Measurements from ENCODE around the gene ACTL8.

The ACTL8 gene

DNA sequence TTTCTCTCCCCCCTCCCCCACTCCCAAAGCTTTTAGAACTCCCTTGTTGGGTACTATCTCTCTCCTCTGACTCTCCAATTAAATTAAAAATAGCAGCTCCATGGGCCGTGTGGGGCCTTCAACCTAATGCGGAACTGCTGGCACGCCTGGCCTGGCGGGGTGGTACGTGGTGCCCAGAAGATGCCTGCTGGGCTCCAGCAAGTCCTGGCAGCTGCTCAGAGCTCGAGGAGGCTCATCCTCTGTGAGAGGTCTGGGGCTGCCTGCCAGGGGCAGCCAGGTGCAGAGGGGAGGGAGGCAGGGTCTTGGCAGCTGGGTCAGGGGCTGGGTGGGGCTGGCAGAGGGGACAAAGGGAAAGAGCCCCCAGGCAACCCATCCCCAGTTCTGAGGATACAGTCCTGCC lies 74.4 kb downstream of the ACTL8 start:
- Histone ChIP-seq H3K27me3 (ENCODE audit: insufficient read depth, insufficient read length) (no peaks in the 10 kb centered on the region), H3K9ac (ENCODE audit: insufficient read length, low read depth) (no peak overlapping the region), H3K4me3 (ENCODE audit: insufficient read length, low read depth) (no peak overlapping the region), H3K4me1 (ENCODE audit: insufficient read depth, insufficient read length) (no peaks in the 10 kb centered on the region), H3K9me3 (ENCODE audit: insufficient read depth, low read length) (no peaks in the 10 kb centered on the region; the same call in 1 of the 2 replicates), H3K36me3 (ENCODE audit: insufficient read depth, insufficient read length, low read length) (no peaks in the 10 kb centered on the region)
- TF ChIP-seq SUZ12 (IDR thresholded peaks at IDR 0.05; ENCODE audit: extremely low read depth, insufficient read depth, insufficient read length), result no peak
- no peak for DNase-seq (ENCODE audit: low read depth, low spot score)

DNA sequence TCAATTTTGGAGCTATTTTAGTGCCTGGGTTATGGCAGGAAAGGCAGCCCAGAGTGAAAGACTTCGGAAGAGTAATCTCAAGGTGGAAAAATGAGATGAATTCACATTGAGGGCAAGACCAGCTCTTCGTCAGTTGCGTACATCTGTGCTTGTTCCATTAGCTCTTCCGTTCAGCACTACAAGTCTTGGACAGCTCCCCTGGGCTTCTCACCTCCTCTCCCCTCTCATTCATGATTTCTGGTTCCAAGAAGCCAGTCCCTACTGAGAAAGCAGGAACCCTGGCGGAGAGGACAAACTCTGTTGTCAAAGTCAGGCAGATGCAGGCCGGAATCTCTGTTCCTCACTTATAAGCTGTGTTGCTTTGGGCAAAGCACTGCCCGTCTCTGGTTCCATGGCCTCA lies 76.5 kb downstream of the ACTL8 start:
- H3K36me3 ChIP-seq (ENCODE audit: insufficient read depth, insufficient read length, low read length), result no peaks in the 10 kb centered on the region
- H3K9ac ChIP-seq (ENCODE audit: insufficient read length, low read depth), result no peak overlapping the region
- no peaks in the 10 kb centered on the region for H3K27me3 ChIP-seq (ENCODE audit: insufficient read depth, insufficient read length)
- no peaks in the 10 kb centered on the region for H3K4me1 ChIP-seq (ENCODE audit: insufficient read depth, insufficient read length)
- TF ChIP-seq ZNF274 (IDR thresholded peaks at IDR 0.05; ENCODE audit: low read depth, low read length) (no peak), SUZ12 (IDR thresholded peaks at IDR 0.05; ENCODE audit: extremely low read depth, insufficient read depth, insufficient read length) (no peak)
- peak; percentile 38 for DNase-seq (ENCODE audit: low read depth, low spot score)
- H3K9me3 ChIP-seq (ENCODE audit: insufficient read depth, low read length), result no peaks in the 10 kb centered on the region; the same call in 1 of the 2 replicates
- H3K4me3 ChIP-seq (ENCODE audit: insufficient read length, low read depth), result no peak overlapping the region

DNA sequence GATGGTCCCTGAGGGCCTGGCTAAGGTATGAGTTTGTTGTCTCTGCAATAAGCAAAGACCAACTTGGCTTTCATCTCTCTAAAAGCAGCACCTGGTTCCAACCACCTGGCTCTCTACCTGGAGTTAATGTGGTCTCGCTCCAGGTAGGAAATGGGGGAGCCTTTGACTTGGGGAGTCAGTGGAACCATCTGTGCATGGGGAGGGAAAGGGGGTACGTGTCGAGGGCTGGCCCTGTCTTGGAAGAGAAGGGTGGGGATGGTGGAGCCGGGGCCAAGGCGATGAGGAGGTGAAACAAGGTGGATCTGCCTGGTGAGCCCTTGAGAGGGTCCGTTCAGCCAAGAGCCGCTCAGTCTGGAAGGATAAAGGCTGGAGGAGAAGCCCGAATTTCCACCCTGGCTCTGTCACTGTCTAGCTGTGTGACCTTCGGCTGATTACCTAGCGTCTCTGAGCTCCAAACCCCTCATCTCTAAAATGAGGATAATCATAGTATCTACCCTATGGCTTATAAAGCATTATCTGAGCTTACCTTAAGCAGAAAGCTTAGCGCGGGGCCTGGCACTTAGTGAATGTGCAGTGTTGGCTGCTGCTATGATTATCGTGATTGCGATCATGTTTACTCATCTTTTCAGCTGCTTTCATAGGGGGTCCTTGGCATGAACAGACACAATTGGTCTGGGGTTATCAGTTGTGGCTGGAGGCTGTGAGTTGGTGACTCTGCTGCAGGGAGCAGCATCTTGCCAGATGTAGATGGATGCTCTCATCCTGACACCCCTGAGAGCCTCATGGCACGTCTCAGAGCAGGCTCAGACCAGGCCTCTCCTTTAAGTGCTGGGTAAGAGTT lies 78.7 kb downstream of the ACTL8 start:
- no peaks in the 10 kb centered on the region for H3K27me3 ChIP-seq (ENCODE audit: insufficient read depth, insufficient read length)
- DNase-seq (ENCODE audit: low read depth, low spot score), result no peak
- H3K9me3 ChIP-seq (ENCODE audit: insufficient read depth, low read length), result no peaks in the 10 kb centered on the region
- H3K4me3 ChIP-seq (ENCODE audit: insufficient read length, low read depth), result no peak overlapping the region
- H3K36me3 ChIP-seq (ENCODE audit: insufficient read depth, insufficient read length, low read length), result no peaks in the 10 kb centered on the region
- no peak overlapping the region for H3K9ac ChIP-seq (ENCODE audit: insufficient read length, low read depth)
- TF ChIP-seq SUZ12 (IDR thresholded peaks at IDR 0.05; ENCODE audit: extremely low read depth, insufficient read depth, insufficient read length) (no peak), YY1 (IDR thresholded peaks at IDR 0.05; ENCODE audit: insufficient read depth, insufficient read length) (no peak), ZNF274 (IDR thresholded peaks at IDR 0.05; ENCODE audit: low read depth, low read length) (no peak)
- no peaks in the 10 kb centered on the region for H3K4me1 ChIP-seq (ENCODE audit: insufficient read depth, insufficient read length)

DNA sequence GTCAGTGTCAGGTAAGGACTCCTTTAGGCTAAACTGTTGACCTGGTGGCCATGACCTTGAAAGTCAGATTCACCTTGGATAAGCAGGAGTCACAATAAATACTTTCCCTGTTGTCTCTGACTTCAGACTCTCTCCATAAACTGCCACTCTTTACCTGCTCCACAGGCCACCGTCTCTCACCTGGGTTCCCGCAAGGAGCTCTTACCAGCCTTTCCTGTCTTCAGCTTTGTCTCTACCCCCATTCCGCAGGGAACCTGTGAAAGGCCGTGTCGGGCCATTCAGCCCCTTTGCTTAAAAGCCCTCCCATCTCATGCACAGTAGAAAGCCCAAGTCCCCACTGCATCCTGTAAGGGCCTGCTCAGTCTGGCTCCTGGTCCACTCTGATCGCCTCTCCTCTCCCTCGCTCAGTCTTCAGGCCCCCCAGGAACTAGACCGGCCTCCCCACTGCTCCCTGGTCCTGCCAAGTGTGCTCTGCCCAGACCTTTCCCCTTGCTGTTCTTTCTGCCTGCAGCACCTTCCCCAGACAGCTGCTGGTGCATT lies 79.5 kb downstream of the ACTL8 start:
- H3K36me3 ChIP-seq (ENCODE audit: insufficient read depth, insufficient read length, low read length), result no peaks in the 10 kb centered on the region
- H3K9me3 ChIP-seq (ENCODE audit: insufficient read depth, low read length), result no peaks in the 10 kb centered on the region
- TF ChIP-seq YY1 (IDR thresholded peaks at IDR 0.05; ENCODE audit: insufficient read depth, insufficient read length) (no peak), SUZ12 (IDR thresholded peaks at IDR 0.05; ENCODE audit: extremely low read depth, insufficient read depth, insufficient read length) (no peak), ZNF274 (IDR thresholded peaks at IDR 0.05; ENCODE audit: low read depth, low read length) (no peak)
- no peak overlapping the region for H3K4me3 ChIP-seq (ENCODE audit: insufficient read length, low read depth)
- DNase-seq (ENCODE audit: low read depth, low spot score), result no peak
- H3K27me3 ChIP-seq (ENCODE audit: insufficient read depth, insufficient read length), result no peaks in the 10 kb centered on the region
- no peak overlapping the region for H3K9ac ChIP-seq (ENCODE audit: insufficient read length, low read depth)
- H3K4me1 ChIP-seq (ENCODE audit: insufficient read depth, insufficient read length), result no peaks in the 10 kb centered on the region

DNA sequence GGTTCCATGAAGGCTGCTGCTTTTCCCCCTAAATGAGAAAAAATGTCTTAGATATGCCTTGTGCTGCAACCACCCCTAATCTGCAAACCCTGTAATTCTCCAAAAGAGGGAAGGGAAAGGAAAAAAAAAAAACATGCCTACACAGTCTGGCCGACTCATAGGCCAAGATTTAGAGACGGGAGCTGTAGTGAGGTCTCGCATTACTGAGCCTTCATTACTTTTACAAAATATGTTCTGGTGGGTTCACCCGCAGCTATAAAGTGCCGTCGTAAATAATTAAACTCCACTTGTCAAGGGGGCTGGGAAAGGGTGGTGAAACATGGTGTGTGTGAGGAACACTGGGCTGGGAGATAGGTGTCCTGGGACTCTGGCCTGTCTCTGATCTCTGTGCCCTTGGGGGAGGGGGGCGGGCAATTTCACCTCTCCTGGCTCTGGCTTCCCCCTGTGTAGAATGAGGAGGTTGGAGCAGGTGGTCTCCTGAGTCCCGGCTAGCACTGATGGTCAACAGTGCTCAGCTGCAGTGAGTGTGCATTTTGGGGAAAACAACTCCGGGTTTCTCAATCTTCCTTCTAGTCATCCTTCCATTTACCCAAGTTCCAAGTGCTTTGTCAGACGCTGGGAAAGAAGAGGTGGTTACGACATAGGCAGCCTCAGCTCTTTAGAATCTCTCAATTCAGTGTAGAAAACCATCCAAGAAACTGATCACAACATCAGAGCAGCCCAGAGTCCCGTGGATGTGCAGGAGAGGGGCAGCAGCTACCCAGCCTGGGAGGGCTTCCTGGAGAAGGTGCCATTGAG lies 82.3 kb downstream of the ACTL8 start:
- no peak for TF ChIP-seq SUZ12 (IDR thresholded peaks at IDR 0.05; ENCODE audit: extremely low read depth, insufficient read depth, insufficient read length)
- TF ChIP-seq YY1 (IDR thresholded peaks at IDR 0.05; ENCODE audit: insufficient read depth, insufficient read length), result no peak
- TF ChIP-seq ZNF274 (IDR thresholded peaks at IDR 0.05; ENCODE audit: low read depth, low read length), result no peak
- Histone ChIP-seq H3K9me3 (ENCODE audit: insufficient read depth, low read length) (no peaks in the 10 kb centered on the region), H3K27me3 (ENCODE audit: insufficient read depth, insufficient read length) (no peaks in the 10 kb centered on the region), H3K9ac (ENCODE audit: insufficient read length, low read depth) (no peak overlapping the region), H3K36me3 (ENCODE audit: insufficient read depth, insufficient read length, low read length) (no peaks in the 10 kb centered on the region), H3K4me3 (ENCODE audit: insufficient read length, low read depth) (no peak overlapping the region), H3K4me1 (ENCODE audit: insufficient read depth, insufficient read length) (no peaks in the 10 kb centered on the region)
- no peak for DNase-seq (ENCODE audit: low read depth, low spot score)

DNA sequence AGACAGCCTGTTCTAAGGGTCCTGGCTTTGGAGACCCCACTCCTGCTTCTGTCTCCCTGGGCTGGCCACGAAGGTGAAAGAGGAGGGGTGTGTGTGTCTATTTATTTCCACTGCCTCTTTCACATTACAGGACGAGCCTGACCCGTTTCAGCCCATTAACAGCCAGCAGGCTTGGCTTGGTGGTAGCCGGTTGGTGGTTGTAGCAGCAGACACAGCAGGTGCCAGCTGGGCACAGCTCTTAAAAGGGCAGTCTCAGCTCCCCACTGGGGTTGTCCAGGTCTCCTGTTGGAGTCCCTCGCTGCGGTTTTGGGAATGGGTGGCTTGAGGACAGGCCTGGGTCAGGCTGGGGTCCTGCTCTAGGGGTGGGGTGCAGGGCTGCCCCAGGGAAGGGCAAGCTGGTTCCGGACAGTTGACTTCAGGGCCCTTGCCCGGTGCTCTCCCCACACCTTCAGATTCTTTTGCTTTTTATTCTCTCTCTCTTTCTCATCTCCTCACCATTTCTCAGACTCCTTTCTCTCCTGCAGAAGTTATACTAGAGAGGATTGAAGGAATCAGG lies 84.6 kb downstream of the ACTL8 start:
- H3K36me3 ChIP-seq (ENCODE audit: insufficient read depth, insufficient read length, low read length), result no peaks in the 10 kb centered on the region
- no peak overlapping the region for H3K9ac ChIP-seq (ENCODE audit: insufficient read length, low read depth)
- H3K27me3 ChIP-seq (ENCODE audit: insufficient read depth, insufficient read length), result no peaks in the 10 kb centered on the region
- H3K4me1 ChIP-seq (ENCODE audit: insufficient read depth, insufficient read length), result peaks cover 3% of the 10 kb centered on the region
- H3K4me3 ChIP-seq (ENCODE audit: insufficient read length, low read depth), result no peak overlapping the region
- no peak for TF ChIP-seq ZNF274 (IDR thresholded peaks at IDR 0.05; ENCODE audit: low read depth, low read length)
- TF ChIP-seq SUZ12 (IDR thresholded peaks at IDR 0.05; ENCODE audit: extremely low read depth, insufficient read depth, insufficient read length), result no peak
- no peak for TF ChIP-seq YY1 (IDR thresholded peaks at IDR 0.05; ENCODE audit: insufficient read depth, insufficient read length)
- DNase-seq (ENCODE audit: low read depth, low spot score), result no peak
- H3K9me3 ChIP-seq (ENCODE audit: insufficient read depth, low read length), result no peaks in the 10 kb centered on the region

DNA sequence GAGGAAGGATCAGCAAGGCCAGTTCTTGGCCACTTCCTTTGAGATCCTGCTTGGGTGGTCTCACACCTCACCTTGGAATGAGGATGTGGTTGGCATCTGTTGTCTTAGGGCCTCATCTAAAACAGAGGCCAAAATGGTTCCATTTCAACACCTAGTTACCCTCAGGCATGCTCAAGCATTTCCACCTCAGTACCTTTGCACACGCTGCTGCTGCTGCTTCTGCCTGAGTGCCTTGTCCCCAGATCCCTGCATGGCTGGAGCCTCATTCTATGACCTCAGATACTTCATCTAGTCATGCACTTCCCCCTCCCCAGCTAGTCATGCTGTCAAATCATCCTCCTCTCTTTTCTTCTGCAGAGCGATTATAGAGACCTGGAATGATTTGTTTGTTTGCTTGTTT lies 86.8 kb downstream of the ACTL8 start:
- Histone ChIP-seq H3K27me3 (ENCODE audit: insufficient read depth, insufficient read length) (no peaks in the 10 kb centered on the region), H3K36me3 (ENCODE audit: insufficient read depth, insufficient read length, low read length) (no peaks in the 10 kb centered on the region), H3K9ac (ENCODE audit: insufficient read length, low read depth) (no peak overlapping the region), H3K4me1 (ENCODE audit: insufficient read depth, insufficient read length) (peaks cover 4% of the 10 kb centered on the region), H3K9me3 (ENCODE audit: insufficient read depth, low read length) (no peaks in the 10 kb centered on the region), H3K4me3 (ENCODE audit: insufficient read length, low read depth) (no peak overlapping the region)
- DNase-seq (ENCODE audit: low read depth, low spot score), result no peak
- no peak for TF ChIP-seq ZNF274 (IDR thresholded peaks at IDR 0.05; ENCODE audit: low read depth, low read length)
- no peak for TF ChIP-seq SUZ12 (IDR thresholded peaks at IDR 0.05; ENCODE audit: extremely low read depth, insufficient read depth, insufficient read length)

Data from NT2/D1 (cell line).